ENCODE data around the gene WDR75.

DNA sequence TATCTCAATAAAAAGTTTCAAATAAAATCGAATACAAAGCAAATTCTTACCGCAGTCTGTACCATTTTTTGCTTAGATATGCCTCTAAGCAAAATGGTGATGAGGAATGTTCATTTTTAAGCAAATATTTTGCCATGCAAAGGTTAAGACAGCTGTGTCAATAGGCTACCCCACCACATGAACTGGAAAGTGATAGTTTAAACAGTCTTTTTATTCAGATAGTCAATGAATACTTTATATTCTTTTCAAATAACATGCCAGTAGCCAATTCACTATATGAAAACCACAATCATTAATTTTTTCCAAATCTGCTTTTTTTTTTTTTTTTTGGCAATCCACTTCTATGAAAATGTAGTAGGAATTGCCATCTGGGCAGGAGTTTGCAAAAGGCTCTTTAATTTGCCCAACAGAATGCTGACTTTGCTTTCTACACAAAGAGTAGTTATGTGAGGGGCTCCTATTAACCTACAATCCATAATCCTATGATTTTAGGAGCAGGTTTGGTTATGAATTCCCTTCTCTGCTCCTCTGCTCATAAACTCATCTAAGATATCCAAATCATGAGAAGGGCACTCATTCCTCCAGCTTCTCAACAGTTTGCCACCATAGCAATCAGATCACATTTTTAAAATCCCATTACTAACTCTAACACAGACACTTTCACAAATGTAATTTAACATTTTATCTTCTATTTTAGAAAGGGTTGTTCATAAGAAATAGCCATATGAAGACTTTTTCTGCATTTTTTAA lies 70.1 kb downstream of the WDR75 start:
- TF ChIP-seq, protein P1, sequence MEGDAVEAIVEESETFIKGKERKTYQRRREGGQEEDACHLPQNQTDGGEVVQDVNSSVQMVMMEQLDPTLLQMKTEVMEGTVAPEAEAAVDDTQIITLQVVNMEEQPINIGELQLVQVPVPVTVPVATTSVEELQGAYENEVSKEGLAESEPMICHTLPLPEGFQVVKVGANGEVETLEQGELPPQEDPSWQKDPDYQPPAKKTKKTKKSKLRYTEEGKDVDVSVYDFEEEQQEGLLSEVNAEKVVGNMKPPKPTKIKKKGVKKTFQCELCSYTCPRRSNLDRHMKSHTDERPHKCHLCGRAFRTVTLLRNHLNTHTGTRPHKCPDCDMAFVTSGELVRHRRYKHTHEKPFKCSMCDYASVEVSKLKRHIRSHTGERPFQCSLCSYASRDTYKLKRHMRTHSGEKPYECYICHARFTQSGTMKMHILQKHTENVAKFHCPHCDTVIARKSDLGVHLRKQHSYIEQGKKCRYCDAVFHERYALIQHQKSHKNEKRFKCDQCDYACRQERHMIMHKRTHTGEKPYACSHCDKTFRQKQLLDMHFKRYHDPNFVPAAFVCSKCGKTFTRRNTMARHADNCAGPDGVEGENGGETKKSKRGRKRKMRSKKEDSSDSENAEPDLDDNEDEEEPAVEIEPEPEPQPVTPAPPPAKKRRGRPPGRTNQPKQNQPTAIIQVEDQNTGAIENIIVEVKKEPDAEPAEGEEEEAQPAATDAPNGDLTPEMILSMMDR (IDR thresholded peaks at IDR 0.05 in 8 of 11, conservative IDR thresholded peaks at IDR 0.05 in 3 of 11): no peak
- TF ChIP-seq POLR2AphosphoS5 (IDR thresholded peaks at IDR 0.05): no peak

All from spleen (tissue), 7 donors.